OCI-LY1 (cell line): Measurements from ENCODE around the gene MS4A1.
A peak's percentile ranks its signal among the peaks of the same experiment; 100 is the strongest.

Experiments
- H2AFZ ChIP-seq: fragments of 200-600 bp; sonication (generic), shearing (Covaris generic); 2 replicates; pipeline ENCODE4 v1.6.0; 2014; ENCODE audit warnings: antibody characterized with exemption, mild to moderate bottlenecking, low read length
- H3F3A ChIP-seq: fragments of 200-600 bp; sonication (generic), shearing (Covaris generic); 2 replicates; pipeline ENCODE4 v1.6.0; 2014; ENCODE audit warnings: mild to moderate bottlenecking, antibody characterized with exemption, low read length, moderate library complexity; ENCODE audit not compliant: insufficient read depth
- H3K27ac ChIP-seq: fragments of 200-600 bp; sonication (generic); 2 replicates; pipeline ENCODE4 v1.5.1; 2014; ENCODE audit warnings: low read length, mixed run types, mild to moderate bottlenecking, low read depth; ENCODE audit not compliant: poor library complexity, severe bottlenecking
- H3K27me3 ChIP-seq: fragments of 200-600 bp; sonication (generic); 2 replicates; pipeline ENCODE4 v1.6.0; 2014; ENCODE audit warnings: antibody characterized with exemption, mild to moderate bottlenecking, low read length, moderate library complexity; ENCODE audit not compliant: insufficient read depth
- H3K36me3 ChIP-seq: fragments of 200-600 bp; sonication (generic); 2 replicates; pipeline ENCODE4 v1.6.1; 2014; ENCODE audit warnings: mild to moderate bottlenecking, antibody characterized with exemption, low read length, moderate library complexity, mixed read lengths; ENCODE audit not compliant: insufficient read depth
- H3K4me1 ChIP-seq: fragments of 200-600 bp; sonication (generic); 2 replicates; pipeline ENCODE4 v1.5.1; 2014; ENCODE audit warnings: mild to moderate bottlenecking, low read length, moderate library complexity; ENCODE audit not compliant: insufficient read depth, severe bottlenecking
- H3K4me2 ChIP-seq: fragments of 200-600 bp; sonication (generic), shearing (Covaris generic); 2 replicates; pipeline ENCODE4 v1.6.1; 2014; ENCODE audit warnings: low read length
- H3K4me3 ChIP-seq: fragments of 200-600 bp; sonication (generic); 2 replicates; pipeline ENCODE4 v1.5.1; 2014; ENCODE audit warnings: low read length, low read depth, mild to moderate bottlenecking, mixed read lengths; ENCODE audit not compliant: poor library complexity, severe bottlenecking
- H3K79me2 ChIP-seq: fragments of 200-600 bp; shearing (Covaris generic); 2 replicates; pipeline ENCODE4 v1.6.1; 2016; ENCODE audit warnings: mixed run types, low read length, mixed read lengths; ENCODE audit not compliant: insufficient read depth
- H3K9ac ChIP-seq: fragments of 200-600 bp; sonication (generic), shearing (Covaris generic); 2 replicates; pipeline ENCODE4 v1.6.1; 2014; ENCODE audit warnings: mild to moderate bottlenecking, low read length, mixed read lengths
- H3K9me2 ChIP-seq: fragments of 200-600 bp; sonication (generic), shearing (Covaris generic); 2 replicates; pipeline ENCODE4 v1.6.1; 2014; ENCODE audit warnings: low read depth, mild to moderate bottlenecking, low read length, mixed read lengths
- H3K9me3 ChIP-seq: fragments of 200-600 bp; shearing (Covaris generic); 2 replicates; pipeline ENCODE4 v1.6.1; 2014; ENCODE audit warnings: low read length, mixed read lengths
- H4K20me1 ChIP-seq: fragments of 200-600 bp; sonication (generic), shearing (Covaris generic); 2 replicates; pipeline ENCODE4 v1.6.0; 2016; ENCODE audit warnings: mild to moderate bottlenecking, low read length; ENCODE audit not compliant: insufficient read depth
- CTCF ChIP-seq: fragments of 200-600 bp; sonication (generic), shearing (Covaris generic); IDR thresholded peaks from 2 replicates; pipeline ENCODE4 v1.5.1; 2017; ENCODE audit warnings: mild to moderate bottlenecking, antibody characterized with exemption, low read length, moderate library complexity, mixed read lengths
- EZH2 ChIP-seq: fragments of 200-600 bp; sonication (generic), shearing (Covaris generic); IDR thresholded peaks from 2 replicates; pipeline ENCODE4 v1.8.0; 2017; ENCODE audit warnings: borderline replicate concordance, mixed run types, mild to moderate bottlenecking, antibody characterized with exemption, low read length, moderate library complexity, mixed read lengths

The MS4A1 gene

GRCh38 chr11:60482361-60482760 lies 26.7 kb downstream of the MS4A1 start:
- H2AFZ ChIP-seq, result peak overlapping the region; percentile 97
- peak overlapping the region; percentile 29 for H3K4me2 ChIP-seq
- TF ChIP-seq CTCF (no peak; the same call in 1 of the 2 replicates), EZH2 (no peak)
- H3K36me3 ChIP-seq, result no peaks in the 10 kb centered on the region
- H3K79me2 ChIP-seq, result no peaks in the 10 kb centered on the region
- H3K9ac ChIP-seq, result no peak overlapping the region
- no peaks in the 10 kb centered on the region for H3K27me3 ChIP-seq
- H3K27ac ChIP-seq, result peak overlapping the region; percentile 41
- peaks cover 70% of the 10 kb centered on the region for H3K4me1 ChIP-seq
- H4K20me1 ChIP-seq, result no peaks in the 10 kb centered on the region
- H3K9me2 ChIP-seq, result no peaks in the 10 kb centered on the region
- H3F3A ChIP-seq, result no peaks in the 10 kb centered on the region
- no peaks in the 10 kb centered on the region for H3K9me3 ChIP-seq
- no peak overlapping the region for H3K4me3 ChIP-seq

- Histone ChIP-seq H3K4me3 (no peak overlapping the region), H3K4me2 (peak overlapping the region; percentile 10; the same call in 1 of the 2 replicates), H3K9me2 (no peaks in the 10 kb centered on the region), H3K79me2 (no peaks in the 10 kb centered on the region), H4K20me1 (no peaks in the 10 kb centered on the region), H3K27me3 (no peaks in the 10 kb centered on the region), H3K9ac (no peak overlapping the region), H2AFZ (peak overlapping the region; percentile 12), H3F3A (no peaks in the 10 kb centered on the region), H3K4me1 (peaks cover 41% of the 10 kb centered on the region), H3K36me3 (no peaks in the 10 kb centered on the region), H3K9me3 (no peaks in the 10 kb centered on the region), H3K27ac (peak overlapping the region; percentile 8)
- no peak for TF ChIP-seq EZH2
- peak; percentile 99 for TF ChIP-seq CTCF
Measured at GRCh38 chr11:60485987-60486386, 30.3 kb downstream of the MS4A1 start.

GRCh38 chr11:60492488-60493009 lies 36.9 kb downstream of the MS4A1 start, which contains the start of gene MS4A12:
Gene MS4A12 (plus strand): TSS chr11:60492778. CDS start chr11:60497319, 4,541 bp downstream.
- H2AFZ ChIP-seq, result no peak within 1 kb of the TSS
- H3K27ac ChIP-seq, result no peak within 1 kb of the TSS
- H3K27me3 ChIP-seq, result no peaks in the 10 kb centered on the region
- no peak within 1 kb of the TSS for H3K4me3 ChIP-seq
- no peaks in the 10 kb centered on the region for H3K9me2 ChIP-seq
- H3K4me2 ChIP-seq, result no peak within 1 kb of the TSS
- TF ChIP-seq CTCF, result no peak
- no peak for TF ChIP-seq EZH2
- no peaks in the 10 kb centered on the region for H3F3A ChIP-seq
- no peaks in the 10 kb centered on the region for H3K9me3 ChIP-seq
- H3K4me1 ChIP-seq, result peaks cover 4% of the 10 kb centered on the region
- no peak within 1 kb of the TSS for H3K9ac ChIP-seq
- H4K20me1 ChIP-seq, result no peaks in the 10 kb centered on the region
- no peaks in the 10 kb centered on the region for H3K36me3 ChIP-seq
- H3K79me2 ChIP-seq, result no peaks in the 10 kb centered on the region
